ENCODE data around the gene XRCC4. TPM values are rescaled to one million over a fixed set of nuclear protein-coding genes. Genes with fewer than 3 reads are reported as not detected.

XRCC4 gene
- polyA plus RNA-seq, 1 donor (not counting 4 experiments of a cell fraction or from before 2014, with no cell fraction given): 10.9 TPM

- no peak overlapping the region for H3K4me3 ChIP-seq (ENCODE audit: control insufficient read depth in 2 of 3, extremely low read depth in 1 of 3, insufficient read depth in 2 of 3, low read depth in 1 of 3, low read length in 3 of 3)
- no peaks in the 10 kb centered on the region for H4K20me1 ChIP-seq (ENCODE audit: control insufficient read depth, extremely low read depth, insufficient read depth, low read length)
- no peaks in the 10 kb centered on the region for H3K36me3 ChIP-seq (ENCODE audit: control insufficient read depth in 2 of 2, extremely low read depth in 1 of 2, insufficient read depth in 2 of 2, low read length in 2 of 2)
- dilution Hi-C loops (cut with MboI; ENCODE audit: extremely low pct_ligation_motif_present, low sequenced_read_pairs): no loop called here
- DNase-seq (ENCODE audit: low read depth, low spot score) (no peak), FAIRE-seq (no peak)
- H3K4me2 ChIP-seq (ENCODE audit: control insufficient read depth, extremely low read depth, insufficient read depth, low read depth, low read length): no peak overlapping the region
- TF ChIP-seq EZH2 (IDR thresholded peaks at IDR 0.05; ENCODE audit: low read length): no peak
- TF ChIP-seq CTCF (optimal IDR thresholded peaks at IDR 0.05 in 1 of 3, IDR thresholded peaks at IDR 0.05 in 1 of 3, conservative IDR thresholded peaks at IDR 0.05 in 1 of 3; ENCODE audit: extremely low read depth in 1 of 3, insufficient read depth in 2 of 3, low read length in 3 of 3): no peak
- no peaks in the 10 kb centered on the region for H3K79me2 ChIP-seq (ENCODE audit: control insufficient read depth, insufficient read depth, low read length)
- H3K9ac ChIP-seq (ENCODE audit: control insufficient read depth, extremely low read depth, insufficient read depth, low read length): no peak overlapping the region
- no peaks in the 10 kb centered on the region for H3K4me1 ChIP-seq (ENCODE audit: control insufficient read depth, extremely low read depth, insufficient read depth, low read length)
- no peak overlapping the region for H3K27ac ChIP-seq (ENCODE audit: control insufficient read depth, insufficient read depth, low read length)
- no peak overlapping the region for H2AFZ ChIP-seq (ENCODE audit: control insufficient read depth, low read length)
- H3K9me1 ChIP-seq (ENCODE audit: control insufficient read depth, extremely low read depth, insufficient read depth, low read length): no peaks in the 10 kb centered on the region
- H3K9me3 ChIP-seq (ENCODE audit: control insufficient read depth, low read depth, low read length): no peaks in the 10 kb centered on the region
- H3K27me3 ChIP-seq (ENCODE audit: control insufficient read depth, extremely low read depth, insufficient read depth, low read length): no peaks in the 10 kb centered on the region
Observed at GRCh38 chr5:83360573-83360972, 283.2 kb downstream of the XRCC4 start.

- Histone ChIP-seq H3K4me2 (ENCODE audit: control insufficient read depth, extremely low read depth, insufficient read depth, low read depth, low read length) (no peak overlapping the region), H3K79me2 (ENCODE audit: control insufficient read depth, insufficient read depth, low read length) (no peaks in the 10 kb centered on the region), H3K27ac (ENCODE audit: control insufficient read depth, insufficient read depth, low read length) (no peak overlapping the region), H4K20me1 (ENCODE audit: control insufficient read depth, extremely low read depth, insufficient read depth, low read length) (no peaks in the 10 kb centered on the region), H3K9ac (ENCODE audit: control insufficient read depth, extremely low read depth, insufficient read depth, low read length) (no peak overlapping the region), H2AFZ (ENCODE audit: control insufficient read depth, low read length) (no peak overlapping the region), H3K4me1 (ENCODE audit: control insufficient read depth, extremely low read depth, insufficient read depth, low read length) (no peaks in the 10 kb centered on the region), H3K27me3 (ENCODE audit: control insufficient read depth, extremely low read depth, insufficient read depth, low read length) (no peaks in the 10 kb centered on the region), H3K9me3 (ENCODE audit: control insufficient read depth, low read depth, low read length) (no peaks in the 10 kb centered on the region), H3K4me3 (ENCODE audit: control insufficient read depth in 2 of 3, extremely low read depth in 1 of 3, insufficient read depth in 2 of 3, low read depth in 1 of 3, low read length in 3 of 3) (no peak overlapping the region), H3K9me1 (ENCODE audit: control insufficient read depth, extremely low read depth, insufficient read depth, low read length) (no peaks in the 10 kb centered on the region), H3K36me3 (ENCODE audit: control insufficient read depth in 2 of 2, extremely low read depth in 1 of 2, insufficient read depth in 2 of 2, low read length in 2 of 2) (no peaks in the 10 kb centered on the region)
- no peak for DNase-seq (ENCODE audit: low read depth, low spot score)
- dilution Hi-C loops (cut with MboI; ENCODE audit: extremely low pct_ligation_motif_present, low sequenced_read_pairs): no loop called here
- FAIRE-seq: no peak
- TF ChIP-seq EZH2 (IDR thresholded peaks at IDR 0.05; ENCODE audit: low read length) (no peak), CTCF (optimal IDR thresholded peaks at IDR 0.05 in 1 of 3, IDR thresholded peaks at IDR 0.05 in 1 of 3, conservative IDR thresholded peaks at IDR 0.05 in 1 of 3; ENCODE audit: extremely low read depth in 1 of 3, insufficient read depth in 2 of 3, low read length in 3 of 3) (no peak)
Observed at GRCh38 chr5:83362526-83362925, 285.2 kb downstream of the XRCC4 start.

All from keratinocyte (primary cell).